Measurements from ENCODE around the gene ATP5F1E. TPM values are rescaled to one million over a fixed set of nuclear protein-coding genes. Genes with fewer than 3 reads are reported as not detected.

ATP5F1E gene
- total and polyA plus RNA-seq, 2 of the 4 experiments (the other 2 are of a cell fraction): 3.8 to 34.5 TPM

DNA sequence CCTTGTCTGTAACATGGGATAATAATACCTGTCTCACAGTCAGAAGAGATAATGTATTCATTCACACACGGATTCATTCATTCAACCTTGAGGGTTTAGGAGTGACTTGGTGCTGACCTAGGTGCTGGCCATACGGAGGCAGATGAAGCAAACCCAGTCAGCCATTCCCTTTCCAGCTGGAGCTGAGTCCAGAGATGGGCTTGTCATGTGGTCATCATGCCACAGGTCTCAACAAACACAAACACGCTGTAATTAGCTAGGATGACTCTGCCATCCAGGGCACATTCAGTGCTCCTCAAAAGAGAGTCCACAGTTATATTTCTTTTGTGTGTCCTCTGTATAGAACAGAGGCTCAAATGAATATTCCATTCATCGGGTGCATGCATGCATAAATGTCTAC lies 29.9 kb upstream of the ATP5F1E start:
- no peak for ATAC-seq (ENCODE audit: low read depth)
- H3K4me1 ChIP-seq (ENCODE audit: control insufficient read depth, insufficient read depth, low read length): peaks cover 2% of the 10 kb centered on the region; the same call in 1 of the 2 replicates
- H3K56ac ChIP-seq (ENCODE audit: extremely low read depth, insufficient read depth, low read length): no peak overlapping the region
- in situ Hi-C loops (cut with MboI; ENCODE audit: low sequenced_read_pairs) (no loop called here), intact Hi-C loops (cut with micrococcal nuclease) (no loop called here), dilution Hi-C loops (cut with HindIII; ENCODE audit: low sequenced_read_pairs, unreplicated experiment) (no loop called here)
- H2AFZ ChIP-seq (replicated peaks; ENCODE audit: low read length, poor library complexity): no peak overlapping the region
- TF ChIP-seq BHLHE40 (IDR thresholded peaks at IDR 0.05; ENCODE audit: low read depth, low read length) (no peak), SMC3 (IDR thresholded peaks at IDR 0.05; ENCODE audit: low read depth, low read length) (no peak), FOS (IDR thresholded peaks at IDR 0.05; ENCODE audit: low read depth, low read length) (no peak), RAD21 (IDR thresholded peaks at IDR 0.05; ENCODE audit: low read length) (no peak), CHD1 (IDR thresholded peaks at IDR 0.05; ENCODE audit: low read depth, low read length) (no peak), NFE2L2 (IDR thresholded peaks at IDR 0.05; ENCODE audit: low read depth, low read length) (no peak)
- no peak overlapping the region for H3K9ac ChIP-seq (ENCODE audit: low read depth, low read length)
- no peak overlapping the region for H3K4ac ChIP-seq (ENCODE audit: low read depth, low read length)
- no peak overlapping the region for H2BK20ac ChIP-seq (ENCODE audit: low read depth, low read length)
- no peak overlapping the region for H4K8ac ChIP-seq (ENCODE audit: low read depth in 2 of 2, low read length in 2 of 2)
- POLR2A ChIA-PET (ENCODE audit: unreplicated experiment): no interaction called here
- H3K9me3 ChIP-seq (ENCODE audit: control insufficient read depth, insufficient read depth, low read length): no peaks in the 10 kb centered on the region
- no peaks in the 10 kb centered on the region for H4K20me1 ChIP-seq (ENCODE audit: insufficient read depth, low read length)
- no peak for DNase-seq
- peaks cover 2% of the 10 kb centered on the region; the same call in 1 of the 2 replicates for H3K27me3 ChIP-seq (ENCODE audit: control insufficient read depth, insufficient read depth, low read length)
- H3K14ac ChIP-seq (replicated peaks; ENCODE audit: low read depth, low read length): no peak overlapping the region
- H2AK5ac ChIP-seq (ENCODE audit: low read depth, low read length): no peak overlapping the region
- no peaks in the 10 kb centered on the region for H3K9me1 ChIP-seq (ENCODE audit: insufficient read depth, low read length)
- no peak overlapping the region for H2BK120ac ChIP-seq (ENCODE audit: low read depth, low read length)
- no peak overlapping the region for H3K23ac ChIP-seq (ENCODE audit: low read depth, low read length)
- 100% methylated on average over 1 of the region's 4 CpGs; no CpG with 5 or more reads in 1 of the 2 experiments for whole genome bisulfite sequencing, 2 experiments (ENCODE audit: extremely low coverage in 2 of 2, insufficient read length in 1 of 2)
- no peak overlapping the region for H2AK9ac ChIP-seq (replicated peaks; ENCODE audit: low read depth, low read length, poor library complexity)
- H4K5ac ChIP-seq (ENCODE audit: low read depth, low read length): no peak overlapping the region
- H2BK5ac ChIP-seq (ENCODE audit: low read depth, low read length, poor library complexity, severe bottlenecking): no peak overlapping the region
- H3K4me2 ChIP-seq (ENCODE audit: low read depth, low read length): no peak overlapping the region
- H2BK15ac ChIP-seq (ENCODE audit: low read depth, low read length): no peak overlapping the region
- BruUV-seq (replicated peaks): no TSS peak
- CTCF ChIA-PET: no interaction called here
- H4K91ac ChIP-seq (ENCODE audit: insufficient read depth, low read depth, low read length): no peak overlapping the region
- no peak overlapping the region for H3K27ac ChIP-seq (ENCODE audit: insufficient read depth, low read length)
- no peaks in the 10 kb centered on the region for H3K36me3 ChIP-seq (ENCODE audit: control insufficient read depth, insufficient read depth, low read length)
- H3K18ac ChIP-seq (ENCODE audit: low read depth, low read length): no peak overlapping the region
- no peak overlapping the region for H3K4me3 ChIP-seq (ENCODE audit: insufficient read depth, low read depth, low read length)
- H3K79me1 ChIP-seq (ENCODE audit: low read depth in 1 of 2, low read length in 2 of 2): no peaks in the 10 kb centered on the region
